Measurements from ENCODE around the gene NANOS3. TPM values are rescaled to one million over a fixed set of nuclear protein-coding genes. Genes with fewer than 3 reads are reported as not detected.

Gene NANOS3
- total RNA-seq, 1 experiment from 2014 or later = not detected

- DNase-seq (ENCODE audit: low read depth, low spot score) = no peak
- no peaks in the 10 kb centered on the region for H4K20me1 ChIP-seq (ENCODE audit: insufficient read depth)
- H3K36me3 ChIP-seq (ENCODE audit: control insufficient read depth in 1 of 2, insufficient read depth in 2 of 2, low read length in 2 of 2) = no peaks in the 10 kb centered on the region
- no peaks in the 10 kb centered on the region for H3K27me3 ChIP-seq (ENCODE audit: insufficient read depth, low read length)
- ChIA-PET CTCF (interaction anchor here (0.6 to 3.1 kb wide), 32 partner anchors 9 to 323 kb away, joined by 3 to 33 read pairs (median 5); partner anchors contain the start of genes ASF1B, C19orf53, NANOS3 and ZSWIM4), POLR2A (interaction anchor here (0.5 to 3.8 kb wide), 14 partner anchors 8 to 114 kb away, joined by 3 to 21 read pairs (median 4); partner anchors contain the start of gene ZSWIM4), RAD21 (ENCODE audit: low non-redundant PET in 1 of 2, low total read pairs in 2 of 2, uncharacterized antibody in 2 of 2, unreplicated experiment in 2 of 2) (interaction anchor here (0.5 to 2.3 kb wide), 16 partner anchors 9 to 132 kb away, joined by 3 to 9 read pairs (median 3); no protein-coding TSS in a partner anchor)
- H3K27ac ChIP-seq (ENCODE audit: low read depth, low read length) = peak overlapping the region; percentile 83
- H3K4me3 ChIP-seq (replicated peaks in 1 of 2; ENCODE audit: low read depth in 1 of 2, low read length in 2 of 2) = peak overlapping the region; percentile 40 to 55
- H2AFZ ChIP-seq (ENCODE audit: low read depth, low read length, poor library complexity, severe bottlenecking) = no peak overlapping the region
- H3K9me3 ChIP-seq (ENCODE audit: control insufficient read depth in 1 of 2, insufficient read depth in 1 of 2, low read depth in 1 of 2, low read length in 2 of 2) = no peaks in the 10 kb centered on the region
- peak overlapping the region; percentile 83 for H3K4me2 ChIP-seq (ENCODE audit: low read length)
- H3K4me1 ChIP-seq (ENCODE audit: control insufficient read depth in 1 of 2, insufficient read depth in 2 of 2, low read length in 2 of 2) = peaks cover 37 to 67% of the 10 kb centered on the region in 2 experiments
- intact Hi-C loops (cut with micrococcal nuclease) = loop anchor here (1.0 kb wide), 2 partner anchors 77 to 265 kb away; no protein-coding TSS in a partner anchor
- peak overlapping the region; percentile 73 for H3K9ac ChIP-seq (ENCODE audit: low read length)
- BruUV-seq (replicated peaks) = no TSS peak
- peak; percentile 79 for ATAC-seq
- H3K79me2 ChIP-seq (ENCODE audit: insufficient read depth, low read length) = no peaks in the 10 kb centered on the region
- no peaks in the 10 kb centered on the region for H3K9me2 ChIP-seq (ENCODE audit: insufficient read depth)
- TF ChIP-seq SIN3A (IDR thresholded peaks at IDR 0.05; ENCODE audit: low read depth) (no peak), MAX (IDR thresholded peaks at IDR 0.05) (no peak), CBX3 (IDR thresholded peaks at IDR 0.05; ENCODE audit: low read depth) (no peak), RAD21 (IDR thresholded peaks at IDR 0.05; ENCODE audit: low read depth) (peak; percentile 98), EZH2 (IDR thresholded peaks at IDR 0.05) (no peak), ZBTB33 (IDR thresholded peaks at IDR 0.05; ENCODE audit: extremely low read depth, insufficient replicate concordance, low read length) (no peak), JUND (IDR thresholded peaks at IDR 0.05) (no peak), TCF7L2 (IDR thresholded peaks at IDR 0.05; ENCODE audit: borderline replicate concordance, extremely low read depth, insufficient read depth, insufficient read length) (peak; percentile 70), EZH2phosphoT487 (IDR thresholded peaks at IDR 0.05; ENCODE audit: borderline replicate concordance) (no peak), CTCF (IDR thresholded peaks at IDR 0.05 in 2 of 3, conservative IDR thresholded peaks at IDR 0.05 in 1 of 3; ENCODE audit: borderline replicate concordance in 1 of 3, insufficient read depth in 1 of 3, low read depth in 2 of 3, low read length in 2 of 3) (peak; percentile 82 to 92 (median 90)), SRF (IDR thresholded peaks at IDR 0.05; ENCODE audit: low read depth) (no peak), ELF1 (IDR thresholded peaks at IDR 0.05; ENCODE audit: borderline replicate concordance, low read depth) (no peak), ZFX (IDR thresholded peaks at IDR 0.05) (no peak), CEBPB (IDR thresholded peaks at IDR 0.05; ENCODE audit: low read depth) (no peak), ZNF274 (IDR thresholded peaks at IDR 0.05; ENCODE audit: low read depth, low read length) (no peak), POLR2A (IDR thresholded peaks at IDR 0.05; ENCODE audit: borderline replicate concordance, extremely low read depth, insufficient read depth, insufficient read length) (no peak), FOSL1 (IDR thresholded peaks at IDR 0.05; ENCODE audit: low read depth) (no peak)
- TF ChIP-seq, protein P1, sequence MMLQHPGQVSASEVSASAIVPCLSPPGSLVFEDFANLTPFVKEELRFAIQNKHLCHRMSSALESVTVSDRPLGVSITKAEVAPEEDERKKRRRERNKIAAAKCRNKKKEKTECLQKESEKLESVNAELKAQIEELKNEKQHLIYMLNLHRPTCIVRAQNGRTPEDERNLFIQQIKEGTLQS (IDR thresholded peaks at IDR 0.05) = no peak
- TF ChIP-seq, protein P2, sequence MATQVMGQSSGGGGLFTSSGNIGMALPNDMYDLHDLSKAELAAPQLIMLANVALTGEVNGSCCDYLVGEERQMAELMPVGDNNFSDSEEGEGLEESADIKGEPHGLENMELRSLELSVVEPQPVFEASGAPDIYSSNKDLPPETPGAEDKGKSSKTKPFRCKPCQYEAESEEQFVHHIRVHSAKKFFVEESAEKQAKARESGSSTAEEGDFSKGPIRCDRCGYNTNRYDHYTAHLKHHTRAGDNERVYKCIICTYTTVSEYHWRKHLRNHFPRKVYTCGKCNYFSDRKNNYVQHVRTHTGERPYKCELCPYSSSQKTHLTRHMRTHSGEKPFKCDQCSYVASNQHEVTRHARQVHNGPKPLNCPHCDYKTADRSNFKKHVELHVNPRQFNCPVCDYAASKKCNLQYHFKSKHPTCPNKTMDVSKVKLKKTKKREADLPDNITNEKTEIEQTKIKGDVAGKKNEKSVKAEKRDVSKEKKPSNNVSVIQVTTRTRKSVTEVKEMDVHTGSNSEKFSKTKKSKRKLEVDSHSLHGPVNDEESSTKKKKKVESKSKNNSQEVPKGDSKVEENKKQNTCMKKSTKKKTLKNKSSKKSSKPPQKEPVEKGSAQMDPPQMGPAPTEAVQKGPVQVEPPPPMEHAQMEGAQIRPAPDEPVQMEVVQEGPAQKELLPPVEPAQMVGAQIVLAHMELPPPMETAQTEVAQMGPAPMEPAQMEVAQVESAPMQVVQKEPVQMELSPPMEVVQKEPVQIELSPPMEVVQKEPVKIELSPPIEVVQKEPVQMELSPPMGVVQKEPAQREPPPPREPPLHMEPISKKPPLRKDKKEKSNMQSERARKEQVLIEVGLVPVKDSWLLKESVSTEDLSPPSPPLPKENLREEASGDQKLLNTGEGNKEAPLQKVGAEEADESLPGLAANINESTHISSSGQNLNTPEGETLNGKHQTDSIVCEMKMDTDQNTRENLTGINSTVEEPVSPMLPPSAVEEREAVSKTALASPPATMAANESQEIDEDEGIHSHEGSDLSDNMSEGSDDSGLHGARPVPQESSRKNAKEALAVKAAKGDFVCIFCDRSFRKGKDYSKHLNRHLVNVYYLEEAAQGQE (IDR thresholded peaks at IDR 0.05; ENCODE audit: low read depth) = no peak
These were observed 15.0 kb upstream of the NANOS3 start for GRCh38 chr19:13861714-13862531.
